ENCODE results near the gene SOX9.
"Not testable (repeated sequence)": the region's sequence is repeated elsewhere in the genome, so short reads cannot be mapped to it uniquely, and the experiment has no call there.

SOX9 gene

DNA sequence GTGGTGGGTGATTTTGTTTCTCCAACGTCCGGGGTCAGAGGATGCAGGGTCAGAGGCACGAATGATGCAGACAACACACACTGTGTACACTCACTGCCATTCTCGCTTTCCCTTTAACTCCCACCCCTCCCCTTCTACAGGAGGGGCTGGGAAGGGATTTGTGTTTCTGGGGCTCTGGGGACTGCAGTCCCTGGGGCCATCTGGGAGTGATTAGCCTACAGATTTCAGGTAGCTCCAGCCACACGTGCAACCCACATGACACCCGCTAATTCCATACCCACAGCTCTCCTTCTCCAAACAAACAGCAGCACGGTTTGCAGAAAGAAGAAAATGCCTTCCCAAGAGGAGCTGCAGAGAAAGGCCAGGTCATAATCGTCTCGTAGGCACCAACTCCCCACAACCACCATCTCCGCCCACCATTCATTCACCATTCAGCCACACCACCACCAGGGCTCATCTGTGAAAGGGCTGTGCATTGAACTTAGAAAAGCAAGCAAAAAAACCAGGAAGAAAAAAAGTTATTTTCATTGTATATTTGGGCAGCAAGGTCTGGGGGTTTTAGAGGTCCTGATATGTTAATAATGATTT, 9.4 kb upstream of the SOX9 start:
- no peak for DNase-seq

DNA sequence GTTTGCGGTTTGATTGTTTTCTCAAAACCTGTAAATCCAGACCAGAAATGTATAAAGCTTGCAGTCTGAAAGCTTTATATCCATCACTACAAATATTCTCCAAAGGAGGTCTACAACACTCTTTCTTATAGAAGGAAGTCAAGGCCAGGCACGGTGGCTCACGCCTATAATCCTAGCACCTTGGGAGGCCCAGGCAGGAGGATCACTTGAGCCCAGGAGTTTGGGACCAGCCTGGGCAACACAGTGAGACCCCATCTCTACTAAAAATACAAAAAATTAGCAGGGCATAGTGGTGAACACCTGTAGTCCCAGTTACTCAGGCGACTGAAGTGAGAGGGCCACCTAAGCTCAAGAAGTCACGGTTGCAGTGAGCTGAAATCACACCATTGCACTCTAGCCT, 8.9 kb upstream of the SOX9 start:
- DNase-seq = not testable (repeated sequence)

- DNase-seq = no peak
Observed at GRCh38 chr17:72113751-72114150, 7.1 kb upstream of the SOX9 start.

DNA sequence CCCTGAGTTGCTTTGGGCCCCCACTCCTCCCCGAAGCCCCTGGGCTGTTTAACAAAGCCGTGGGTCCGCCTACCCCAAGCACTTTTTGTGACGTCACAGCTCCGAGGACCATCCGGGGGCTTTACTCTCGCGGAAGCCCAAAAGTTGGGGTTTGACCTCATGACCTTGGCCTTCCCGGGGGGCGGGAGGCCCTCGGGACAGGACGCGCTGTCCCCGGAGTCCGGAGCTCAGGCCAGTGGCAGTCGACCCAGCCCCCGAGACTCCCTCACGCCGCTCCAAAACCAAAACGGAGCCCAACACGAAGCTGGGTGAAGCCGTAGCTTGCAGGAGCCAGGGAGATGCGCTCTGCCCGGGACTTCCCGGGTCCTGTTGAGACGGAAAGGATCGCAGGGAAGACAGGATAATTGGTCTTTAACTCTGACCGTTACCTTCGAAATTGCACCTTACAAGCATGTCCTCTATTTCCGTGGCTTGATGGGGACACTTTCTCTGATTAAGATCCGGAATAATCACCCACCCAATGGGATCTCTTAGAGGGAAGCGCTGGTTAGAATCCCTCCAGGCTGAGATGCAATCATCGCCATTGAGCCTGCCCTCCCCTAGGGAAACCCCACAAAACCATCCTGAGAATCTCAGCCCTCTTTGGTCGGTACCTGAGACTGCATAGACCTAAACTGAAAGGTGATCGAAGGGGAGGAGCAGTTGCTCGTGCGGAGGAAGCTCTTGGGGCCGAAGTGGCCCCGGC, 4.9 kb upstream of the SOX9 start:
- no peak for DNase-seq

GRCh38 chr17:72116661-72117521, 3.9 kb upstream of the SOX9 start:
- no peak for DNase-seq

- DNase-seq = no peak
Observed at GRCh38 chr17:72117535-72118334, 3.1 kb upstream of the SOX9 start.

GRCh38 chr17:72118335-72119076, 2.3 kb upstream of the SOX9 start:
- DNase-seq = peak; percentile 57

DNA sequence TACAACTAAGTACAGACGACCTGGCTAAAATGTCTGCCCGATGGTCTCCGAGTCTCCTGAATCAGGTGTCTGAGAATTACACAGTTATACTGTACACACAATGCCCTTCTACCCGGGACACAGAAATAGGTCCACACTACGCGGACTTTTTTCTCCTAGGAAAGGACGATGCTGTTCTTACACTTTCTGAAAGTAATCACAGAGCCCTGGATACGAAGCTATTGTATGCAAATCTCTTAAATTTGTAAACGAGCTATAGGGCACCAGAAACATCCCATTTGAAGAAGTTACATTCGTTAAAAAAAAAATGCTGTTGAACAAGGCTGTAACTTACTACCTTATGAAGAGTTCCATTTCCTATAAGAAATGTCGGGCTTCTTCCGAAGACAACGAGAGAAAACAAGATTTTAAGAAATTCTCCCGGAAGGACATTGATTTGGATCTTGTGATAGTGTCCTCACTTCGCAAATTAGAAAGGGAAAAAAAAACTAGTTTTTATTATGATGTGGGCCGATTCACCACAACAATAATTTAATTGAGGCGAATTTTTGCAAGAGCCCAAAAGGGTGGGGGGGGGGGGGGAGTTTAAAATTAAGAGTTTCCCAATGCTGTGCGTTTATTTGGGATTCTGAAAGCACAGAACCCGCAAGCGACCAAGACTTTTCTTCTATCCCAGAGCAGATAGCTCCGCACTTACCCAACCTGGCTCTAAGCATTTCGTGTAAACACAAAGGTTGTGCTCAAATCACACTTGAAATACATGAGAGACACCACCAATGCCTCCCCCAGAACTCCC, 1.5 kb upstream of the SOX9 start:
- DNase-seq = no peak

DNA sequence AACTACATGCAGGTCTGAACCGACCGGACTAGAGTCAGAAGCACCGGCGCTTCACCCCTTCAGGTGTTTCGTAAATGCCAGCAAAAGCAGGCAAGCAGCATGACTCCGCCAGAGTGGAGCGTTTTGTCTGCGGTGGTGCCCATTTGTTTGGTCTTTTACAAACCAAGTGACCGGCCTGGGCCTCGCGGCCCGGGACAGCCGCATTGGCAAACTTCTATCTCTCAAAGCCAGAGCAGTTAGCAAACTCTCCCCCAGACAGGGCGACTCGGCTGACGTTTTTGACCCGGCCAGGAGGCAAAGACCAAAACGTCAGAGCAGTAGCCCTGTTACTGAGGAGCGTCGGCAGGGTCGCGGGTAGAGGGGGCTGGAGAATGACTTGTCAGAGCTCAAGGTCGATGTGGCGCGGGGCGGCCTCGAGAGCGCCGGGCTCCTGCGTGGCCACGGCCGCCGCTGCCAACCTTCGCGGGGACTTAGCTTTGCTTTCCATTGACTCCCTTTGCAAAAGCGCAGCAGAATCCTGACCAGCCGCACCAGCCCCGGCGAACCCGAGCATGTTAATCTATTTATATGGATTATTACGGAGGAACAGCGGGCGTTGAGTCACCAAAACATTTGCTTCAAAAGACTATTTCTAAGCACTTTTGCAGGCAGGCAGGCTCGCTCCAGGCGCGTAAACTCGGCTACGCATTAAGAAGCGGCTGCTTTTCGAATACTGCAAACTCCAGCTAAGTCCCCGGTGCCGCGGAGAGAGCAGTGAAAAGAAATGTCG, 763 bp upstream of the SOX9 start:
- DNase-seq = no peak

DNA sequence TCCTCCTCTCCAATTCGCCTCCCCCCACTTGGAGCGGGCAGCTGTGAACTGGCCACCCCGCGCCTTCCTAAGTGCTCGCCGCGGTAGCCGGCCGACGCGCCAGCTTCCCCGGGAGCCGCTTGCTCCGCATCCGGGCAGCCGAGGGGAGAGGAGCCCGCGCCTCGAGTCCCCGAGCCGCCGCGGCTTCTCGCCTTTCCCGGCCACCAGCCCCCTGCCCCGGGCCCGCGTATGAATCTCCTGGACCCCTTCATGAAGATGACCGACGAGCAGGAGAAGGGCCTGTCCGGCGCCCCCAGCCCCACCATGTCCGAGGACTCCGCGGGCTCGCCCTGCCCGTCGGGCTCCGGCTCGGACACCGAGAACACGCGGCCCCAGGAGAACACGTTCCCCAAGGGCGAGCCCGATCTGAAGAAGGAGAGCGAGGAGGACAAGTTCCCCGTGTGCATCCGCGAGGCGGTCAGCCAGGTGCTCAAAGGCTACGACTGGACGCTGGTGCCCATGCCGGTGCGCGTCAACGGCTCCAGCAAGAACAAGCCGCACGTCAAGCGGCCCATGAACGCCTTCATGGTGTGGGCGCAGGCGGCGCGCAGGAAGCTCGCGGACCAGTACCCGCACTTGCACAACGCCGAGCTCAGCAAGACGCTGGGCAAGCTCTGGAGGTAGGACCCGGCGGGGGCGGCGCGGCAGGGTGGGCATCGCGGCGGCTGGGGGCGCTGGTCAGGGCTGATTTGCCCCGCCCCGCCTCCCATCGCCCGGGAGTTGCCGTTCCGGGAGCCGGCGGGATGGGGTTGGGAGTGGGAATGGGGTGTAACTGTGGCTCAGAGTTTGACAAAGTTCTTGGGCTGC, 567 bp downstream of the SOX9 start:
- no peak for DNase-seq

GRCh38 chr17:72122010-72122764, 1.4 kb downstream of the SOX9 start:
- no peak for DNase-seq

- no peak for DNase-seq
Observed at GRCh38 chr17:72122765-72123529, 2.1 kb downstream of the SOX9 start.

GRCh38 chr17:72123530-72124437, 3.0 kb downstream of the SOX9 start:
- no peak for DNase-seq

DNA sequence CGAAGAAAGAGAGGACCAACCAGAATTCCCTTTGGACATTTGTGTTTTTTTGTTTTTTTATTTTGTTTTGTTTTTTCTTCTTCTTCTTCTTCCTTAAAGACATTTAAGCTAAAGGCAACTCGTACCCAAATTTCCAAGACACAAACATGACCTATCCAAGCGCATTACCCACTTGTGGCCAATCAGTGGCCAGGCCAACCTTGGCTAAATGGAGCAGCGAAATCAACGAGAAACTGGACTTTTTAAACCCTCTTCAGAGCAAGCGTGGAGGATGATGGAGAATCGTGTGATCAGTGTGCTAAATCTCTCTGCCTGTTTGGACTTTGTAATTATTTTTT, 3.6 kb downstream of the SOX9 start:
- no peak for DNase-seq

DNA sequence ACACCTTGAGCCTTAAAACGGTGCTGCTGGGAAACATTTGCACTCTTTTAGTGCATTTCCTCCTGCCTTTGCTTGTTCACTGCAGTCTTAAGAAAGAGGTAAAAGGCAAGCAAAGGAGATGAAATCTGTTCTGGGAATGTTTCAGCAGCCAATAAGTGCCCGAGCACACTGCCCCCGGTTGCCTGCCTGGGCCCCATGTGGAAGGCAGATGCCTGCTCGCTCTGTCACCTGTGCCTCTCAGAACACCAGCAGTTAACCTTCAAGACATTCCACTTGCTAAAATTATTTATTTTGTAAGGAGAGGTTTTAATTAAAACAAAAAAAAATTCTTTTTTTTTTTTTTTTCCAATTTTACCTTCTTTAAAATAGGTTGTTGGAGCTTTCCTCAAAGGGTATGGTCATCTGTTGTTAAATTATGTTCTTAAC, 4.4 kb downstream of the SOX9 start:
- no peak for DNase-seq

DNA sequence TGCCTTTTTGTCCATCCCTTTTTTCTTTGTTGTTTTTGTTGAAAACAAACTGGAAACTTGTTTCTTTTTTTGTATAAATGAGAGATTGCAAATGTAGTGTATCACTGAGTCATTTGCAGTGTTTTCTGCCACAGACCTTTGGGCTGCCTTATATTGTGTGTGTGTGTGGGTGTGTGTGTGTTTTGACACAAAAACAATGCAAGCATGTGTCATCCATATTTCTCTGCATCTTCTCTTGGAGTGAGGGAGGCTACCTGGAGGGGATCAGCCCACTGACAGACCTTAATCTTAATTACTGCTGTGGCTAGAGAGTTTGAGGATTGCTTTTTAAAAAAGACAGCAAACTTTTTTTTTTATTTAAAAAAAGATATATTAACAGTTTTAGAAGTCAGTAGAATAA, 4.9 kb downstream of the SOX9 start:
- DNase-seq = no peak
